CD4-positive, alpha-beta T cell treated with Interferon alpha-2 for 1 hour (primary cell): ENCODE measurements around the gene PCDHA1.

Experiments used
- DNase-seq, 2 donors: peaks; one replicate each; pipeline ENCODE4 v3.0.0-alpha.2; 2020 to 2022

The PCDHA1 gene

DNA sequence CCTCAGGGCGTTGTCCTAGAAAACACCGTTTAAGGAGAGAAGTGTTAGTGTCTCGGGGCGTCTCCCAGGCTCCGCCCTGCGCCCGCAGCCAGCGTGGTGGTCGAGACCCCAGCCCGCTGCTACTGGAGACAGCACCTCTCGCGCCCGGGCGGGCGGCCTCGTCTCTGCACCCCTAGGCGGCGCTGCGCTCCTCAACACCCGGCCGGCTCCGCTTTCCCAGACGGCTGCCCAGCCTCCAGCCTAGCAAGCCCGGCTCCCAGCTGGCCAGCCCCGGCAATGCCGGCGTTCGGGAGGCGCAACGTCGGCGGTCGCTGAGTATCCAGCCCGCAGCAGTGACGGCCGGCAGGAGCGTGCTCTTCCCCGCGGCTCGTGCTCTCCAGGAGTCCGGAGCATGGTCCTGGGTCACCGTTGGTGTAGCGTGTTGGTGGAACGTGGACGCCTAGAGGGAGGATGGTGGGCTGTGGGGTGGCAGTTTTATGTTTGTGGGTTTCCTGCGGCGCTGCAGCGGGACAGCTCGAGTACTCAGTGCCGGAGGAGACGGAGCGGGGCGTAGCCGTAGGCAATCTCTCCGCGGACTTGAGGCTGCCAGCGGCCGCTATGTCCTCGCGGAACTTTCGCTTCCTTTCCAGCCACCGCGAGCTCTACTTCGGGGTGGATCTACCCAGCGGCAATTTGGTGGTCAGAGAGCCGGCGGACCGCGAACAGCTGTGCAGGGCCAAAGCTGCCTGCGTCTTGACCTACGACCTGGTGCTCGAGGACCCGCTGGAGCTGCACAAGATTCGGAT is 140.7 kb downstream of the PCDHA1 start:
- DNase-seq: peak in 1 of 2 donors; percentile 27

DNA sequence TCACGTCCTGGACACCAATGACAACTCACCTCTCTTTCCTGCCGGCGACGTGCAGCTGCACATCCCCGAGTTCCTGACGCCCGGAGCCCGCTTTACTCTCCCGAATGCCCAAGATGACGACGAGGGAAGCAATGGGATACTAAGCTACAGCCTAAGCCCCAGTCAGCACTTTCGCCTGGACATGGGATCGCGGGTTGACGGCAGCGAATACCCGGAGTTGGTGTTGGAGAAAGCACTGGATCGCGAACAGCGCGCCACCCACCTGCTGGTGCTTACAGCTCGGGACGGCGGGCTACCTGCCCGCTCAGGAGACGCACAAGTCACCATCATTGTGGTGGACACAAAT is 141.3 kb downstream of the PCDHA1 start:
- no peak for DNase-seq

DNA sequence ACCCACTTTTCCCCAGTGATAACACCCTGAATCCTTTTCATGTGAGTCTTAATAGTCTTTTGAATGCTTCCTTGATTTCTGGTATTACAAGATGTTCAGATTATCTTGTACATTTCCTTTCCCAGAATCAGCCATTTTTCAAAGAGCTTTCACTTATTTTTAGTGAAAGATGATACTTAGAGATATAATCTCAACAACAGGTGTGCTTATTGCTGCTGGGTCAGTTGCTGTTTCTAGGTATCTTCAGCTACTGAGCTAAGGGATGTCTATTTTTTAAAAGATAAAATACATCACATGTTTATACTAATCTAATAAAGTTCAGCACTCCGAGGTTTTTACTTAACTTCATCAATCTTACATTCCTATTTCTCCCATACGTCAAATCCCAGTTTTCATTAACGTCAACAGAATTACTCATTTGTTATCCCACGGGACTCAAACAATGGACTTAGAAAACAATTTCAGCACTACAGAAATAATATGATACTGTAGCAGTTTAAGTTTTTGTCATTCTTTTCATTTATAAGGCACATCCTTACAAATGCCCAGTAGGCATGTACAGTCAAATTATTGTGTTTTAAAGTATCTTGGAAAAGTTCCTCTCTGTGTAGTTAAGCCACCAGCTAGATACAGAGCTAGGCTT is 149.1 kb downstream of the PCDHA1 start:
- no peak for DNase-seq

DNA sequence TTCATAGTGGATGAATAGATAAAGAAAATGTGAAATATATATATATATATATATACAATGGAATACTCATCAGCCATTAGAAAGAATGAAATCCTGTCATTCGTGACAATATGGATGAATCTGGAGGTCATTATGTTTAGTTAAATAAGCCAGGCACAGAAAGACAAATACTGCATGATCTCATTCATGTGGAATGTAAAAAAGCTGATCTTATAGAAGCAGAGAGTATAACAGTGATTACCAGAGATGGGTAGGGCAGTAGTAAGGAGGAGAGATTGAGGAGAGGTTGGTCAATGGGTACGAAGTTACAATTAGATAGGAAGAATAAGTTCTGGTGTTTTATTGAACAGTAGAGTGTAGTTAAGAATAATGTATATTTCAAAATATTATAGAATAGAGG is 160.6 kb downstream of the PCDHA1 start:
- no peak for DNase-seq

DNA sequence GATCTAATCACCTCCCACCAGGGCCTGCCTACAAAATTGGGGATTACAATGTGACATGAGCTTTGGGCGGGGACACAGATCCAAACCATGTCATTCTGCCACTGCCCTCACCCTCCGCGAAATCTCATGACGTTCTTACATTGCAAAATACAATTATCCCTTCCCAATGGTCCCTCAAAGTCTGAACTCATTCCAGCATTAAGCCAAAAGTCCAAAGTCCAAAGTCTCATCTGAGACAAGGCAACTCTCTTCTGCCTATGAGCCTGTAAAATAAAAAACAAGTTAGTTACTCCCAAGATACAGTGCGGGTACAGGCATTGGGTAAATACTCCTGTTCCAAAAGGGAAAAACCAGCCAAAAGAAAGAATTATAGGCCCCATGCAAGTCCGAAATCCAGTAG is 165.7 kb downstream of the PCDHA1 start:
- no peak for DNase-seq

DNA sequence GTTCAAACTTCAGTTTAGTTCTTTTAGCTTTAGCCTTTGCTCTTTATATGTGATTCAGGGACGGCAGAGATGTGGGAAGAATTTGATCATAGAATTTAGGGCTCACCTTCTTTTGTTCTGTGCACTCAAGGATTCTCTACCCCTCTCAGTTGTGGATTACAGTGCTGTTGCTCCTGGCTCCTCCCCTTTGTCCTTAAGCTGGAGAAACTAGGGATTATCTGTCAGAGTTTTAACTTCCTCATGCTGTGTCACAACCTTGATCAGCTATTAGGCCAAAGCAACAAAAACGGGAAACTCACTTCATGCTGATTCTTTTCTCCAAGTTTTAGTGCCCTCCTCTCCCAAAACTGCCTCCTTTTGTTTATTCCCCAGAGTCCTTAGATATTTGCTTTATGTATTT is 167.3 kb downstream of the PCDHA1 start:
- no peak for DNase-seq

DNA sequence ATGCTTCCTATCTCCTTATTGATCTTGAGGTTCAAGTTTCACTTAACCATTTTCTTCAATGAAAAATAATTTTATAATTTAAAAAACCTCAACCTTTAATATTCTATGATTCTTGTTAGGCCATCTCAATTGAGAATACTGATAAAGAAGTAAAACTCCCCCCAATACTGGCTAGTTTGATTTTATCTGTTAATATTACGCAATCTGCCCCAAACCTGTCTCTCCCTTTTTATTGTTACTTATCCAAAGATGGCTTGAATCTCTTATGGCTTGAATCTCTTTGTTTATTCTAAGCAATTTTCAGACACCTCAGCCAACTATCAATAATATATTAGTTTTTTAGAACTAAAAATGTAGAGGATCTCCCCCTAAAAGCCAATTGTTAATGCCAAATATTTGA is 176.2 kb downstream of the PCDHA1 start:
- DNase-seq: no peak

DNA sequence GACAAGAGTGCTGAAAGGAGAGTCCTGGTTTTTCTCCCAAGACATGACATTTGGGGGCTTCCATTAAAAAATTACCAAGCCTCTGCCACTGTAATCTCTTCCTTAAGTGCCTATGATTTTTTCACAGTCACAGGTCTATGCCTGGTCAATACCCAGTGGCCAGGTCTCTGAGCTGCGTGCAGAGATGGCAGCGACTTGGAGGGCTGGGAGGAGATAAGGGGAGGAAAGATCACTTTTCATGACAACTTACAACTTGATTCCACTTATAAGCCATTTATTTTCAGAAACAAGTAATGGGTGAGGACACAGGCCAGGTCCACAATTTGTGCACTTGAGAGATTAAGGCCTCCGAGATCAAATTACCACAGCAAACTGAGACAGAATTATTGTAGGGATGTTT is 178.4 kb downstream of the PCDHA1 start:
- no peak for DNase-seq

DNA sequence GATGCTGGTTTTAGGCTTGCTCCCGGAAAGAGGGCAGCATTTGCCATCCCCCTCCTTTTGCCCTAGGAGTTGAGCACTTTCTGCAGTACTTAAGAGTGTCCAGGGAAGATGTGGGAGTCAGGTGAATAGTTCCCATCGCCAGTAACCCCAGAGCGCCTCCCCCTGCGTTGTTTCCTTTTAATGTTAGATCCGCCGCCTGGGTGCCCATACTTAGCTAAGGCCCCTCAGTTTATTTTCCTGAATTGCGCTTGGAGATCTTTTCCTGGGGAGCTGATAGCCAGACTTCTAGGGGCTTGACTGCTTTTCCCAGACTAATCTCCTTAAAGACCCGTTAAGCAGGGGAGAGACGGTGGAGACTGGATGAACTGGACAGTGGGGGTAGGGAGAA is 180.0 kb downstream of the PCDHA1 start:
- no peak for DNase-seq

DNA sequence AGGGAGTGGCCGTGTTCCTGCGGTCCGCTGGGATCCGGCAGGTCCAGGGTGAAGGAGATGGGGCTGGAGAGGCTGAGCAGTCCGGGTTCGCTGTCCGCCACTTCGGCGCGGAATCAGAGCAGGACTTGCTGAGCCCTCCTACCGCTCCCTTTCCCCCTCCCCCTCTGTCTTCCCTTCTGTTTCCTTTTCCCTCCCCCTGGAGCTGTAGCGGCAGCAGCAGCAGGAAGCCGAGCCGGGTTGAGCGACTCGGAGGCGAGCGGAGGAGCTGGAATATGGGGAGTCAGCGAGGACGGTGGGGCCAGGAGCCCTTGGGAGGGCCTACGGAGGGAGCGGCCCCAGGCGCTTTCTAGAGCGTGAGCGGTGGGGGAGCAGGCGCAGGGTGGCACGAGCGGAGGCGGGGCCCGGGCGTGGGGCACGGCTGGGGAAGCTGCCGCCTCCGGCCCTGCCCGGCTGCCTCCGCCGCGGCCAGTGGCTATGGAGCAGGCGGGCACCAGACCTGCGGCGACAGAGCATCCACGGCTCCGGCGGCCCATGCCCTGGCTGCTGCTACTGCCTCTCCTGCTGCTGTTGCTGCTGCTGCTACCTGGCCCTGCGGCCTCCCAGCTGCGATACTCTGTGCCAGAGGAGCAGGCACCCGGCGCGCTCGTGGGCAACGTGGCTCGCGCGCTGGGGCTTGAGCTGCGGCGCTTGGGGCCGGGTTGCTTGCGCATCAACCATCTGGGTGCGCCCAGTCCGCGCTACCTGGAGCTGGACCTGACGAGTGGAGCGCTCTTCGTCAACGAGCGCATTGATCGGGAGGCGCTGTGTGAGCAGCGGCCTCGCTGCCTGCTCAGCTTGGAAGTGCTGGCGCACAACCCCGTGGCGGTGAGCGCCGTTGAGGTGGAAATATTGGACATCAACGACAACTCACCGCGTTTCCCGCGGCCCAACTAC is 180.6 kb downstream of the PCDHA1 start, which contains the start of gene PCDHAC2:
PCDHAC2 (plus strand) TSS at position 184 of the 933 bp plus-strand sequence; CDS start at position 475, 291 bp downstream.
- DNase-seq: no peak

DNA sequence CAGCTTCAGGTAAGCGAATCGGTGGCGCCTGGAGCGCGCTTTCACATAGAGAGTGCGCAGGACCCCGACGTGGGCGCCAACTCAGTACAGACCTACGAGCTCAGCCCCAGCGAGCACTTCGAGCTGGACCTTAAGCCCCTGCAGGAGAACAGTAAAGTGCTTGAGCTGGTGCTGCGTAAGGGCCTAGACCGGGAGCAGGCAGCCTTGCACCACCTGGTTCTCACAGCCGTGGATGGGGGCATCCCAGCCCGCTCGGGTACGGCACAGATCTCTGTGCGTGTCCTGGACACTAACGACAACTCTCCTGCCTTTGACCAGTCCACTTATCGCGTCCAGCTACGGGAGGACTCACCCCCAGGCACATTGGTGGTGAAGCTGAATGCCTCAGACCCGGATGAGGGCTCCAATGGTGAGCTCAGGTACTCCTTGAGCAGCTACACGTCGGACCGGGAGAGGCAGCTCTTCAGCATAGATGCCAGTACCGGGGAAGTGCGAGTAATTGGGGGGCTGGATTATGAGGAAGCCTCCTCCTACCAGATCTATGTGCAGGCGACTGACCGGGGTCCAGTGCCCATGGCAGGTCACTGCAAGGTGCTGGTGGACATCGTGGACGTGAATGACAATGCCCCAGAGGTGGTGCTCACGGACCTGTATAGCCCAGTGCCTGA is 181.4 kb downstream of the PCDHA1 start:
- DNase-seq: no peak

DNA sequence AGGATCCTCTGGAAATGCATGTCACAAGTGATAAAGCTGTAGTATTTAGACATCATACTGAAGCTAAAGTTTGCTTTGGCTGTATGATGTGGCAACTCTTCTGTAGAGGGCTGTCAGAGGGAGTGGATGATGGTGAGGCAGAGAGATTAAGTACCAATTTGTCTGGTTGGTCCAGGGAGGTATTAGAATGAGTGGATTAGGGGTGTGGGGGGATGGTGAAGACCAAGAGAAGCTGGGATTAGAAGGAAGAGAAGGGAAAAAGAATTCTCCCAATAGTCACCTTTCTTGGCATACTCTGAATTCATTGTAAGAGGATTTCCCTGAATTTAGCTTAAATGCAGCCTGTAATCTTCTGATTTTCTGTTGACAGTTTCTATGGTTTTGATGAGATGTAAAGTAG is 183.9 kb downstream of the PCDHA1 start:
- no peak for DNase-seq

DNA sequence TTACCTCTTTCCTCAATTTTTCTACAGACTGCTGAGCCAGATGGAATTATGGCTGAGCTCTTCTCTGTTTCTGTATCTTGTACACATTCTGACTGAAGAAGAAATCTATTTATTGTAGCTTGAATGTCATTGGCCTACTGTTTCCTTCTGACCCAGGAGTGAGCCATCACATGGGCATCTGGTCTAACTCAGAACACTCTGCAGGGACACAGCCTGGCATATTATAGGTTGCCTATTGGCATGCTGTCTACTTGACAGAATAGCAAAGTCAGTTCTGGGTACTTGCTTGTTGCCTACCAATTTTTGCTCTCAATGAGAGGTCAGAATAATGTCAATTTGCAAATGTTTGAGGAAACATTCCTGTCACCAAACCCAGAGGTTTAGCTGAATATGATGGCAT is 187.6 kb downstream of the PCDHA1 start:
- DNase-seq: no peak

DNA sequence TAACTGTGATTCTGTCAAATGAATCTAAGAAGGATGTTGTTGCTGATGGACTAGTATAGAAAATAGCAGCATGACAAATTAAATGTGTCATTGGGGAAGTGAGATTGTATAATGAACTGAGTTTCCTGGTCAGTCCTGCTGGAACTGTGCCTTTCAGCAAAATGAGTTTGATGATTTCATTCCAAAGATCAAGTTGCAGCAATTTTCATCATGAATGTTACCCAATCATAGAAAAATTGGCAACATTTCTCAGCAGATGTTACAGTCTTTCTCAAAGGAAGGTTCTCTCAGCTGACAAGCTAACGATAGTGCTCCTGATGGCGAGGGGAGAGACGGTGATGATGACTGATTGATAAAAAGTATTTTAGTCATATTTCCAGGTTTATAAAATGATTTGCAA is 191.1 kb downstream of the PCDHA1 start:
- DNase-seq: no peak

DNA sequence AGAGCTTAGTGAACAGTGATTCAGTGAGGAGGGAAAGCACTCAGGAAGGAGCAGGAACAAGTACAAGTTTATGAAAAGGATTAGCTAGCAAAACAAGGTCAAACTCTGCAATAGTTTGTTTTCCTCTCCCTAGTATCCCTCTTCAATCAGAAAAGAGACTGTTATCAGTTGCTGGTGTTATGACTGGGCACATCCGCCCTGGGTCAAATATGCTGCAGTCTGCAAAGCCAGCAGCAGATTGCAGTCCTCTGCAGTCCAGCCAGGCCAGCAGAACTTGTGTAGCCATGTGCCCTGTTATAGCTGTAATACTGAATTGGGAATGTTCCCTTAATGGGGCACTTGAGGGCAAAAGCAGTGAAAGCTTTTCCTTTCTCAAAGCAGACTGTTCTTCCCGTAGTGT is 192.3 kb downstream of the PCDHA1 start:
- no peak for DNase-seq

DNA sequence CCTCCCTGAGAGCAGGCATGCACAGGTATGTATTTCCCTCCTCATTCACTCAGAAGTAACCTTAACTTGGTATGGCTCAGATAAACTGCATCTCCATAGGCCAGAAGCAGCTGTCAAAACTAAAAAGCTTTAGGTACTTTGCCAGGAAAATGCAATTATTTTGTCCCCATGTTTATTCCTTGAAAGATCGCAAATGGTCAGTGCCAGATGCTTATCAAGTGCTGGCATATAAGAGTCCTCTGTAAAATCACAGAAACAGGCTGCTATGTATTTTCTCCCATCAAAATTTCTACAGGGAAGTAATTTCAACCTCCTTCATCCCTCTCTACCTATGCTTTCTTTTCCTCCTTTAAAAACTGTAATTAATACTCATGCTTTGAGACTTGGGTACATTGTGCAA is 193.0 kb downstream of the PCDHA1 start:
- DNase-seq: no peak

DNA sequence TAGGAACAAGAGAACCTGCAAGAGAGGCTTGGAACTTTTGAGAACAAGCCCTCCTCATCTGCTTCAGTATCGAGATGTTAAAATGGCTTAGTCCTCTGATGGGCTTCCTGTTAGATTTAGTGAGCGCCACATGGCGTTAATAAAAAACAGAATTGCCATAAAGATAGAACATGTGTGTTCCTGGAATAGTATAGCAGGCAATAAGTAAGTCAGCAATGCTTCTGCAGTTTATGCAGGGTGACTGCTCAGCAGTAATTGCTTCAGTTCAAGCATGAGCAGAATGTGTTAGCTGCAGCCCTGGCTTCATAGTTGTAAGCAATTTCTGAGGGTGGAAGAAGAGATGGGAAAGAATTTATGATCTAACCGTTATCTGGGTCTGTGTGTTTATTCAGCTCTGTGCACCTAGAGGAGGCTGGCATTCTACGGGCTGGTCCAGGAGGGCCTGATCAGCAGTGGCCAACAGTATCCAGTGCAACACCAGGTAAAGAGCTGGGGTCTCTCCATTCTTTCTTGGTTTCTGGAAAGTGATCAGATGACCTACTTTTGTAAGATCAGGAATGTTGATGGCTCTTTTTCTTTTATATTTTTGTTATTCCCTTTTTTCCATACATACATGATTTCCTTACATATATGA is 196.3 kb downstream of the PCDHA1 start:
- no peak for DNase-seq

DNA sequence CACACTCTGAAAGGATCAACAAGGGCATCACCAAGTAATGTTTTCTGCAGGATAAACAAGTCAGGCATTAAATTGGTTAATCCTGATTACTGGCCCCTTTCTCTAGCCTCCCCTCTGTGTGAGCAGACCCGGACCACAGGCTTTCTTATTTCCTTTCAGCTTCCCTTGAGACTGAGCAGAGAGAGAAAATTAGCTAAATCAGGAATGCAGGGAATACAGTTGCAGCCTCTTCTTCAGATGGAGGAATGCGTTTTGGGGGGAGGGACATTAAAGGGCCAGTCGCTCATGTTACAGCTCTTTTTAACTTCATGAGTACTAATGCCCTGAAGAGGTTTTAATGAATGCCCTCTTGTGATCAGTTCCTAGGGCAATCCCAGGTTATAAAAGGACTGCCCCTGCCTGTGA is 200.2 kb downstream of the PCDHA1 start:
- no peak for DNase-seq

DNA sequence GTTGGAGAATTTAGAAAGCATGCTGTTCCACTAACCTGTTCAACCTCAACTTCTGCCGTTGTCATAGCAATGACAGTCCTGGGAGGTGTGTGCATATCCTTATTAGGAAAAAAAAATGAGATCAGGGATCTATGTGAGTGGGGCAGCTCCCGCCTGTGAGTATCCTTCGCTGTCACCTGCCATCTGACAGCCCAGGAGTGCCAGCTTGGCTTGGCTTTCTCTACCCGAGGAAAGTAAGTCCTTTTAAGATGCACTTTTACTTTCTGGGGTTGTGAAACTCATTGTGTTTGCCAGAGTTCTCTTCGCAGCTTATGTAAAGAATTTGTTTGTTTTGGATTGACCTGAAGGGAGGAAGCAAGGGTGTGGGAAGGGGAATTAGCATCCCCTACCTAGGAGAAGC is 202.2 kb downstream of the PCDHA1 start:
- no peak for DNase-seq

DNA sequence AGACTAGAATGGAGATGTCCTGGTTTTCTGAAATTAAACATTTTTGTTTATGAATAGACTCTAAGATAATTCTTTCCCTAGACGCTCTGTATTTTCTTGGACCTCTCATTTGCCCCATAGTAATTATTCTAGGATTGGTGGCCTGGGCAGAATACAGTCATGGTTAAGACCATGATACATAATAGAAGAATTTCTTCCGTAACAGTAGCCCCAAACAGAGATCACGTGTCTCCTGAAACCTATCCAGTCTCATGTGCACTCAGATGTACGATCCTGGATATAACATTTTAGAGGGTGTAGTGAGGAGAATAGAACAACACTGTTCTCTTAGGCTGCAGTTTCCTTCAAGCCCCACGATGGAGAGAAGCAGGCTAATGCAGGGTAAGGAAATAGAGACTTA is 202.7 kb downstream of the PCDHA1 start:
- no peak for DNase-seq

DNA sequence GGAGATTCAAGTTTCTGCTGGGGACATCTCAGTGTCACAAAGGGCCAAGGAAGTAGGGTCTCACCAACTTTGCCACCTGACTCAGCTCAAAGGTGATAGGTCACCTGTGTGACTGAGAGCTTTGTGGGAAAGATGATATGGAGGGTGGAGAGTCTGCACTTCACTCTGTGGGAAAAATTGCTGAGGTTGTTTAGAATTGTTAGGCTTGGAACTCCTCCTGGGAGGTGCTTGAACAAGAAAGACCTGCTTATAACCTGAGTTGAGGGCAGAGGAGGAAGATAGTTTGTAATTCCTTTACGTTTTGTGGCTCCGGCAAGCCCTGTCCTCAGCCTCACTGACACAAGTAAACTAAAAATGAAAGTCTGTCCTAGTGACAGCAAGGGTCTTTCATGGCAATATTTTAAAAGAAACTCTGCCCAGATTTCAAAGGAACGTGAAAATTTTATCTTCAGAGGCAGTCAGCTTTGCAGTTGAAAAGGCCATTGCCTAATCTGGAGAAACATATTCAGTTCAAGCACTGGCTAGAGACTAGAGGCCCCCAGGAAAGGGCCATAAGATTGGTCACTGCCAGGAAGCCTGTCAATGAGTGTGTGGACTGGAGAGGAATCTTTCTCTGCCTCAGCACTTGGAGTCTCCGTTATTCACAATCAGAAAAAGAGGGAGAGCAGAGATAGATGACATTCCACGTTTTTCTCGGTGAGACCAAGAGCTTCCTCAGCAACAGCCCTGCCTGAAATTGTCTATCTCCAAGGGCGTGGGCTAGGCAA is 203.5 kb downstream of the PCDHA1 start:
- DNase-seq: no peak

DNA sequence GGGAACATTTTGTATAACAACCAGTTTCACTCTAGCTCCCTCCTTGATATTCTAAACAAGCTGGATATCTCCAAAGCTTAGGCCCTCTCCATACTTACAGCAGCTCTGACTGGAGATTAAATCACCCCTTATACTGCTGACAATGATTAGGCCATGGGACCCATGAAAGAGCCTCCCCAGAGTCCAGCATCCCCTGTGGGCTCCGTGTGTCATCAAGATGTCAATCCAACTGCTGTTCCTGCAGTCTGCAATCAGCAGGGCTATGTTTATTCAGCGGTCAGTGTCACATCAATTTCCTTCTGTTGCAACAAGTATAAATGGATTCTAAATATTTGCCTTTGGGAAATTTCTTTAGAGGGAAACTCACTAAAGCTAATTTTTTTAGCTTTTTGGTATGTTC is 206.9 kb downstream of the PCDHA1 start:
- DNase-seq: no peak
